NCI-H187 (cell line): ENCODE data around the gene HDAC11.

Source experiments
- DNase-seq, 2 experiments: peaks; one replicate each; lab custom pipeline; 2025; lab: John Stamatoyannopoulos, UW

Gene HDAC11

DNA sequence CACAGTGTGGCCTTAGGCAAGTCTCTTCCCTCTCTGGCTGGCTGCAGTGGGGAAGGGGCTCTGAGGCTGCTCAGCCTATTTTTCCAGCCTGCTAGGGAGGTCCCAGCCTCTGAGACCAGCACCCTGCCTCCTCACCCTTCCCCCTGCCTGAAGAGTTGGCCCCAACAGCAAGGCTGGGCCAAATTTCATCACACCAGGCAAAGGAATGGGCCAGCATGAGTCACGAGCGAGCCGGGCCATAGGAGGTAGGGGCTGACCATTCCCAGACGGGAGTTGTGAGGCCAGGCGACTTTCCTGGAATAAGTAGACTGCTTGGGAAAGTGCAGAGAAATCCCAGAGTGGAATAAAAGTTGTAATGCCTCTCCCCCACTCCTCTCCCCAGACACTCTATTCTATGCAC is 63.1 kb downstream of the HDAC11 start:
- DNase-seq, result no peak

GRCh38 chr3:13544293-13544831 is 64.3 kb downstream of the HDAC11 start:
- DNase-seq, result no peak

GRCh38 chr3:13544951-13545651 is 65.0 kb downstream of the HDAC11 start:
- no peak for DNase-seq

DNA sequence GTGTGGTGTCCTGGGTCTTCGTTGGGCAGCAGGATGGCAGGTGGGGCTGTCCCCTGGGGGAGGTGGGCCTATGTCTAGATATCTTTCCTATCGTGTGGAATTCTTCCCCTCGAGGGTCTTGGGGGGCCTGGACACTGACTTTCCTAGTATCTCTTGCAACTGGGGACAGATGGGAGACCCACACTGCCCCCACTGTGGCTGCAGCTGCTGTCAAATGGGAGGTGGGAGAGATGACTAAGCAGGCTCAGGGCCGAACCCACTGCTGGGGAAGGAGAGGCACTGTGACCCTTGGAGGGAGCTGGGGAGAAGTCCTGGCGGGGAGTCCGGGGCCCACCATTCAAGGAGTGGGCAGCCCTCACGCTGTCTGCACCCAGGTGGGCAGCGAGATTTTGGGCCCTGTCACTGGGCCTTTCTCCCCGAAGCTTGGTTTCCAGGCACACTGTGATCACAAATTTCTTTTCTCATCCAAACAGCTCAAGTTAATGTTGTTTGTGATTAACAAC is 65.9 kb downstream of the HDAC11 start:
- no peak for DNase-seq

- no peak for DNase-seq
Measured at GRCh38 chr3:13546667-13547171, 66.6 kb downstream of the HDAC11 start.

- DNase-seq, result no peak
Measured at GRCh38 chr3:13547591-13548371, 67.7 kb downstream of the HDAC11 start.

- no peak for DNase-seq
Measured at GRCh38 chr3:13548696-13549622, 68.9 kb downstream of the HDAC11 start, which contains the start of gene FBLN2. Gene FBLN2 (plus strand): TSS chr3:13549125. CDS start chr3:13570356, 21,231 bp downstream.

DNA sequence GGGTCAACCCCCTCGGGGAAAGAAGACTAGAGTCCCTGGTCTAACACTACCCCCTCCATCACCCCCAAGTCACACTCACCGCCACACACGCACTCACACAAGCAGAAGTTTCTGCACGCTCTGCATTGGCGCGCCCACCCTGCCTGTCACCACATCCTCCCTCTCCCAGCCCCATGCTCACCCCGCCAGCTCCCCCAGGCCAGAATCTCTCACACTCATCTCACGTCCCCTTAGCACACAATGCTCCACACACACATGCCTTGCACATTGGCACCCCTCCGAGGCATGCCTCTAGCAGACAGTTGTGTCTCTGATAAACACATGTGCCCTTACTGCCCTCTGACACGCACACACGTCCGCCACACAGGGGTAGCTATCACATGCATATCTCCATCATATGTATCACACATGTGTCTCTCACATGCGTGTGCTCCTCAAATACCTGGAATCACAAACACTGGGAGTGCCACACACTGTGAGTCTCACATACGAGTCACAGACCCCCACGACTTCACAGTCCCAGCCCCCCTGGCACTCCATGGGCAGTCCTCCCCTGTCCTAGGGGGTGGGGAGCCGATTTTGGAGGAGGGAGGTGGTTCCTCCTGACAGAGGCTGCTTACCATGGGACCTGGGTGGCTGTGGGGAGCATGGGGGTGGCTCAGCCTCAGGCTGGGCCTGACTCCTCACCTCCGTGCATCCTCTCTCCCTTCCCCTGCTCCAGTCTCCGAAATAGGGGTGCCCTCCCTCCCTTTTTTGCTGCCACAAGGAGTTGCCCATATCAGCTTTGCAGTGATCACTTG is 69.7 kb downstream of the HDAC11 start:
- no peak for DNase-seq

DNA sequence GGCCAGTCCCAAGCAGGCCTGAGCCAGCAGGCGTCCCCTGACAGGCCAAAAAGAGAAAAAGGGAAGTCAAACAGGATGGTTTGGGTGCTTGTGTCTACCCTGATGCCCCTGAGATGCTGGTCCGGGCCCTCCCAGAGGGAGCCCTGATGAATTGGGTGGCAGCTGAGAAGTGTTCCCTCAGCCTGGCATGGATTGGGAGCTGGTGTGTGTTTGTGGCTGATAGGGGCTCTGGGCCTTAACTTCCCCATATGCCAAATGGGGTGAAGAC is 70.3 kb downstream of the HDAC11 start:
- DNase-seq, result no peak

- no peak for DNase-seq
Measured at GRCh38 chr3:13550791-13551360, 70.8 kb downstream of the HDAC11 start.

GRCh38 chr3:13552857-13553652 is 72.9 kb downstream of the HDAC11 start:
- no peak for DNase-seq

- no peak for DNase-seq
Measured at GRCh38 chr3:13553686-13554085, 73.6 kb downstream of the HDAC11 start.

- DNase-seq, result no peak
Measured at GRCh38 chr3:13555753-13556152, 75.6 kb downstream of the HDAC11 start.
